Adrenal gland (tissue), 12 donors: Measurements from ENCODE around the gene EXTL1. TPM values are rescaled to one million over a fixed set of nuclear protein-coding genes. Genes with fewer than 3 reads are reported as not detected.
A peak's percentile ranks its signal among the peaks of the same experiment; 100 is the strongest.

Experiments used
- DNase-seq, 7 donors: peaks; one replicate each; pipeline ENCODE4 v3.0.0-alpha.2; 2019 to 2020
- H3K27ac ChIP-seq, 5 donors: fragments of 200-600 bp; sonication (generic) in 4 of 5; 1 replicate in 3 of 5; 2 replicates in 2 of 5; pipeline versions ENCODE4 v1.5.1 to v1.8.0; 2016 to 2020; ENCODE audit warnings: mild to moderate bottlenecking in 1 of 5
- H3K27me3 ChIP-seq: fragments of 200-600 bp; 2 replicates; pipeline ENCODE4 v1.8.0; 2021
- H3K36me3 ChIP-seq, 2 donors: fragments of 200-600 bp; replicated peaks in 1 of 2; 1 replicate in 1 of 2; 2 replicates in 1 of 2; pipeline versions ENCODE4 v1.5.1 to v1.8.0; 2018 to 2022
- H3K4me1 ChIP-seq, 2 donors: fragments of 200-600 bp; replicated peaks in 1 of 2; 1 replicate in 1 of 2; 2 replicates in 1 of 2; pipeline versions ENCODE4 v1.5.1 to v1.8.0; 2018 to 2021
- H3K4me3 ChIP-seq, 4 donors: fragments of 200-600 bp; sonication (generic) in 3 of 4; one replicate each; pipeline ENCODE4 v1.5.1; 2016 to 2018
- H3K9me3 ChIP-seq, 3 donors: fragments of 200-600 bp; sonication (generic) in 1 of 3; replicated peaks in 1 of 3; 1 replicate in 2 of 3; 2 replicates in 1 of 3; pipeline versions ENCODE4 v1.5.1 to v1.8.0; 2016 to 2021
- CTCF ChIP-seq, 6 experiments: fragments of 450-650 bp in 4 of 6; fragments of 200-600 bp in 2 of 6; sonication (generic) in 1 of 6; IDR thresholded peaks; 1 replicate in 5 of 6; 2 replicates in 1 of 6; pipeline versions ENCODE4 v1.5.1 to v1.8.0; 2016 to 2021; ENCODE audit warnings: antibody characterized with exemption in 6 of 6, mild to moderate bottlenecking in 2 of 6, moderate library complexity in 1 of 6
- POLR2A ChIP-seq, 2 donors: fragments of 450-650 bp; IDR thresholded peaks; one replicate each; pipeline ENCODE4 v1.6.1; 2017; ENCODE audit warnings: antibody characterized with exemption in 2 of 2, mild to moderate bottlenecking in 2 of 2, moderate library complexity in 1 of 2
- WGBS, 4 donors: extraction: QIAGEN DNeasy Blood & Tissue Kit in 2 of 4; methylation state at CpG; one replicate each; pipeline versions ENCODE4 v1.1.5 to v1.1.7; 2013 to 2017; 5-methylcytosine and 5-hydroxymethylcytosine counted together
- intact Hi-C, 2 donors: fragments of 100-400 bp; cut with DNase I; formaldehyde crosslinking; loops; one replicate each; pipeline versions ENCODE4 v1.14.1 to v1.15.0; 2022 to 2023
- polyA plus RNA-seq, 3 donors: library from polyadenylated mRNA; stranded (reverse); fragments of 200-250 nt in 2 of 3; fragments of 350-450 nt in 1 of 3; fragmentation: Illumina TruSeq in 1 of 3; extraction: RNeasy Lipid Tissue Mini Kit (QIAGEN cat#74804) in 1 of 3; gene quantifications; one replicate each; pipeline ENCODE4 v1.2.3, GENCODE V29; 2013 to 2014
- total RNA-seq, 9 donors: library from RNA; depleted of rRNA in 4 of 9; stranded (reverse); fragments of >200 nt in 4 of 9; fragments of 120-200 nt in 1 of 9; fragmentation: NEBNext Ultra II Directional in 1 of 9; extraction: Animal tissue kit (Norgen Biotek cat#: 25700) in 1 of 9; gene quantifications; one replicate each; pipeline versions ENCODE4 v1.1.0 to v1.2.4, GENCODE V29; 2013 to 2023
- donor health status: healthy with polysubstance abuse.
- donor health status: Bipolar disorder and iron deficiency.
- donor health status: DM: yes; HTN: yes; CAD: no.
- donor health status: DM: no; HTN: no; CAD: no.
- donor health status: DM: no; HTN: no; CAD: no.
- donor health status: DM: yes; HTN: yes; CAD: no.

Gene EXTL1
- total and polyA plus RNA-seq, 12 donors, result 0.31 to 6.5 (median 1.9) TPM

GRCh38 chr1:26081267-26082019 lies 59.9 kb downstream of the EXTL1 start:
- no peak overlapping the region for H3K27ac ChIP-seq
- TF ChIP-seq POLR2A (IDR thresholded peaks at IDR 0.05) (no peak), CTCF (IDR thresholded peaks at IDR 0.05) (no peak)
- no peak for DNase-seq
- H3K9me3 ChIP-seq, result no peaks in the 10 kb centered on the region
- peaks cover 20% of the 10 kb centered on the region for H3K27me3 ChIP-seq
- no peak overlapping the region for H3K4me3 ChIP-seq
- H3K36me3 ChIP-seq, result no peaks in the 10 kb centered on the region
- H3K4me1 ChIP-seq, result no peaks in the 10 kb centered on the region
- intact Hi-C loops, result no loop called here
- WGBS, 4 donors, result 74 to 91% (median 74%) methylated on average over 5 to 8 of the region's 8 CpGs

- Histone ChIP-seq H3K4me1 (no peaks in the 10 kb centered on the region), H3K27me3 (peaks cover 18% of the 10 kb centered on the region), H3K4me3 (no peak overlapping the region), H3K27ac (no peak overlapping the region), H3K9me3 (no peaks in the 10 kb centered on the region), H3K36me3 (no peaks in the 10 kb centered on the region)
- intact Hi-C loops, result no loop called here
- DNase-seq, result no peak
- 53 to 74% (median 63%) methylated on average over 3 of the region's 3 CpGs for WGBS, 4 donors
- TF ChIP-seq CTCF (IDR thresholded peaks at IDR 0.05) (no peak), POLR2A (IDR thresholded peaks at IDR 0.05) (no peak)
Measured at GRCh38 chr1:26082020-26082350, 60.4 kb downstream of the EXTL1 start.

GRCh38 chr1:26083208-26083607 lies 61.6 kb downstream of the EXTL1 start:
- WGBS, 4 donors, result 40 to 56% (median 44%) methylated on average over 3 to 5 of the region's 5 CpGs
- Histone ChIP-seq H3K4me1 (no peaks in the 10 kb centered on the region), H3K4me3 (no peak overlapping the region), H3K27me3 (peaks cover 18% of the 10 kb centered on the region), H3K27ac (no peak overlapping the region), H3K36me3 (no peaks in the 10 kb centered on the region), H3K9me3 (no peaks in the 10 kb centered on the region)
- intact Hi-C loops, result no loop called here
- TF ChIP-seq POLR2A (IDR thresholded peaks at IDR 0.05), result no peak
- no peak for TF ChIP-seq CTCF (IDR thresholded peaks at IDR 0.05)
- DNase-seq, result peak in 3 of 7 donors; percentile 24 to 28 (median 27)

- Histone ChIP-seq H3K27me3 (peaks cover 18% of the 10 kb centered on the region), H3K9me3 (no peaks in the 10 kb centered on the region), H3K4me1 (no peaks in the 10 kb centered on the region), H3K4me3 (no peak overlapping the region), H3K27ac (no peak overlapping the region), H3K36me3 (no peaks in the 10 kb centered on the region)
- no peak for TF ChIP-seq POLR2A (IDR thresholded peaks at IDR 0.05)
- no peak for TF ChIP-seq CTCF (IDR thresholded peaks at IDR 0.05)
- intact Hi-C loops, result no loop called here
- 59 to 70% (median 63%) methylated on average over 2 of the region's 2 CpGs for WGBS, 4 donors
- DNase-seq, result no peak
Measured at GRCh38 chr1:26084091-26084561, 62.6 kb downstream of the EXTL1 start.
